SJSA1 (cell line): ENCODE data around the gene DPEP2NB. TPM values are rescaled to one million over a fixed set of nuclear protein-coding genes. Genes with fewer than 3 reads are reported as not detected.
"Not testable (repeated sequence)": the region's sequence is repeated elsewhere in the genome, so short reads cannot be mapped to it uniquely, and the experiment has no call there.

Experiments used
- DNase-seq, 2 experiments: peaks; one replicate each; pipeline ENCODE4 v3.0.0-alpha.2; 2015 to 2020; ENCODE audit warnings: low spot score in 2 of 2, low read depth in 1 of 2
- H3K27ac ChIP-seq: fragments of 250-450 bp; sonication (Bioruptor Pico); 2 replicates; pipeline ENCODE4 v1.5.1; 2020; ENCODE audit warnings: mild to moderate bottlenecking, moderate library complexity
- H3K27me3 ChIP-seq: fragments of 250-450 bp; sonication (Bioruptor Pico); replicated peaks from 2 replicates; pipeline ENCODE4 v1.5.1; 2020; ENCODE audit warnings: mild to moderate bottlenecking, moderate library complexity
- H3K36me3 ChIP-seq: fragments of 250-450 bp; sonication (Bioruptor Pico); 2 replicates; pipeline ENCODE4 v1.5.1; 2020; ENCODE audit warnings: mild to moderate bottlenecking
- H3K4me1 ChIP-seq: fragments of 250-450 bp; sonication (Bioruptor Pico); replicated peaks from 2 replicates; pipeline ENCODE4 v1.6.1; 2021; ENCODE audit warnings: mild to moderate bottlenecking
- H3K4me3 ChIP-seq: fragments of 250-450 bp; sonication (Bioruptor Pico); 2 replicates; pipeline ENCODE4 v1.5.1; 2020; ENCODE audit warnings: mild to moderate bottlenecking
- H3K9me3 ChIP-seq: fragments of 250-450 bp; sonication (Bioruptor Pico); replicated peaks from 2 replicates; pipeline ENCODE4 v1.5.1; 2020; ENCODE audit warnings: mild to moderate bottlenecking
- total RNA-seq: library from RNA; depleted of rRNA; stranded (reverse); fragments of >200 nt; shearing (Covaris generic); gene quantifications from 2 replicates; pipeline ENCODE4 v1.2.3, GENCODE V29; 2014

Gene DPEP2NB
- total RNA-seq, 1 experiment from 2014 or later = not detected

DNA sequence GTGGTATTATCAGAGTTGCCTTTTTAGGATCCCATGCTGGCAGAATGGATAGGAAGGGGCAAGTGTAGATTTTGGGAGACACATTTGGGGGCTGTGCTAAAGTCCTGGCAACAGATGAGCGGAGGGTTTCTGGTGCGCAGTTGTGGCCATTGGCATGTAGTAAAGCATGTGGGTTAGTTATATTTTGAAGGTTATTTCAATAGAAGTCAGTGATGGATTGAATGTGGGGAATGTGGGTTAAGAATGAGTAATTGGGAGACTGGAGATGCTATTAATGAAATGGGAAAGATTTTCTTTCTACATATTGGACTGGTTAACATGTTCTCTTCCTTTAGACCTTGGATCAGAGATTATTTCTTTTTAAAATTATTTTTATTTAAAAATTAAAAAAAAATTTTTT lies 17.4 kb upstream of the DPEP2NB start:
- Histone ChIP-seq H3K4me3 (no peak overlapping the region), H3K36me3 (peaks cover 11% of the 10 kb centered on the region), H3K4me1 (peaks cover 31% of the 10 kb centered on the region), H3K9me3 (no peaks in the 10 kb centered on the region), H3K27ac (no peak overlapping the region), H3K27me3 (no peaks in the 10 kb centered on the region)
- DNase-seq = no peak

GRCh38 chr16:68031951-68032350 lies 16.2 kb upstream of the DPEP2NB start:
- H3K9me3 ChIP-seq = no peaks in the 10 kb centered on the region
- H3K36me3 ChIP-seq = peaks cover 15% of the 10 kb centered on the region
- no peaks in the 10 kb centered on the region for H3K27me3 ChIP-seq
- H3K4me3 ChIP-seq = no peak overlapping the region
- H3K4me1 ChIP-seq = peaks cover 31% of the 10 kb centered on the region
- peak overlapping the region; percentile 79 for H3K27ac ChIP-seq
- no peak for DNase-seq

- H3K27me3 ChIP-seq, H3K9me3 ChIP-seq, H3K4me3 ChIP-seq: not testable (repeated sequence)
- H3K36me3 ChIP-seq = peaks cover 25% of the 10 kb centered on the region
- H3K4me1 ChIP-seq = peaks cover 31% of the 10 kb centered on the region
- H3K27ac ChIP-seq = peak overlapping the region; percentile 79
- peak; percentile 18 to 49 for DNase-seq
These were observed 14.4 kb upstream of the DPEP2NB start for GRCh38 chr16:68030108-68030507.

GRCh38 chr16:68028996-68029395 lies 13.3 kb upstream of the DPEP2NB start:
- H3K9me3 ChIP-seq = no peaks in the 10 kb centered on the region
- H3K36me3 ChIP-seq = peaks cover 25% of the 10 kb centered on the region
- no peak overlapping the region for H3K27ac ChIP-seq
- DNase-seq = no peak
- H3K4me3 ChIP-seq = no peak overlapping the region
- peaks cover 34% of the 10 kb centered on the region for H3K4me1 ChIP-seq
- no peaks in the 10 kb centered on the region for H3K27me3 ChIP-seq

GRCh38 chr16:68022728-68023537 lies 7.2 kb upstream of the DPEP2NB start, which contains the start of the genes DDX28 and DUS2:
DDX28 (minus strand) TSS chr16:68023232; CDS start chr16:68023202, 30 bp downstream.
DUS2 (plus strand) TSS chr16:68023284; CDS start chr16:68038024, 14,740 bp downstream.
- no peaks in the 10 kb centered on the region for H3K27me3 ChIP-seq
- H3K4me3 ChIP-seq = peak within 1 kb of the TSS; percentile 93
- peaks cover 20% of the 10 kb centered on the region for H3K4me1 ChIP-seq
- peak; percentile 91 to 93 for DNase-seq
- H3K36me3 ChIP-seq = peaks cover 41% of the 10 kb centered on the region
- peak within 1 kb of the TSS; percentile 72 for H3K27ac ChIP-seq
- no peaks in the 10 kb centered on the region for H3K9me3 ChIP-seq

DNA sequence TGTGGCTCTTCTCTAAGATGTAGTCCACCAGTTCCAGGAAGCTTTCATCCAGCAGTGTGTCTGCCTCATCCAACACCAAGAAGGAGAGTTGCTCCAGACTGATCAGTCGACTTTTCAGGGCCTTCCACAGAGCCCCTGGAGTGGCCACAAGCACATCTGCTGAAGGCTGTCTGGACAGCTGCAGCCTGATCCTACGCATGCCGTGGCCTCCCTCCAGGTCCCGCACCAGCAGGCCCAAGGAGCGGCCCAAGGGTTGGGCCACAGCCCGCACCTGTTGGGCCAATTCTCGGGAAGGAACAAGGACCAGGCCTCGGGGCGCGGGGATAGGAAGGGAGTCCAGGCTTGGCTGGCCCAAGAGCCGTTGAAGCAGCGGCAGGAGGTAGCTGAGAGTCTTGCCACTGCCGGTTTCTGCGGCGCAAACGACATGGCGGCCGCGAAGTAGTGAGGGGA lies 6.6 kb upstream of the DPEP2NB start:
- peaks cover 20% of the 10 kb centered on the region for H3K4me1 ChIP-seq
- peaks cover 37% of the 10 kb centered on the region for H3K36me3 ChIP-seq
- peak overlapping the region; percentile 72 for H3K27ac ChIP-seq
- H3K9me3 ChIP-seq = no peaks in the 10 kb centered on the region
- H3K4me3 ChIP-seq = peak overlapping the region; percentile 93
- H3K27me3 ChIP-seq = no peaks in the 10 kb centered on the region
- no peak for DNase-seq

DNA sequence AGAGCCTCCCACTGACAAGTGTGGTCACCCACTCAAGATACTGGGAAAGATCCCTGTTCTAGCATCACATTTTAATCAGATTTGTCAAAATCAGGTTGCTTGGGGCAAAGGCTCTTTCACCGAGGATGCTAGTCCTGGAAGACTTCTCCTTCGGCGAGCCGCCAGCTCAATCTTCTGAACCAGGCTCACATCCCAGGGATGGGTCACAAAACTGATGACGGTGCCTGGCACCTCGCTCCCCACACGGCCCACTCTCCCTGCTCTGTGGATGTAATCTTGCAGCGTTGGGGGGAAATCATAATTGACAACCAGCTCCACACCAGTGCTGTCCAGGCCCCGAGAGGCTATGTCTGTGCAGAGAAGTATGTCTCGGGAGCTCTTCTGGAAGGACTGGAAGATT lies 5.8 kb upstream of the DPEP2NB start:
- Histone ChIP-seq H3K4me1 (peaks cover 22% of the 10 kb centered on the region), H3K27me3 (no peaks in the 10 kb centered on the region), H3K9me3 (no peaks in the 10 kb centered on the region), H3K27ac (no peak overlapping the region), H3K4me3 (no peak overlapping the region), H3K36me3 (peaks cover 36% of the 10 kb centered on the region)
- DNase-seq = no peak

GRCh38 chr16:68019167-68019680 lies 3.5 kb upstream of the DPEP2NB start:
- no peak for DNase-seq
- peaks cover 22% of the 10 kb centered on the region for H3K4me1 ChIP-seq
- H3K27me3 ChIP-seq = no peaks in the 10 kb centered on the region
- no peak overlapping the region for H3K27ac ChIP-seq
- peaks cover 27% of the 10 kb centered on the region for H3K36me3 ChIP-seq
- no peaks in the 10 kb centered on the region for H3K9me3 ChIP-seq
- no peak overlapping the region for H3K4me3 ChIP-seq

- Histone ChIP-seq H3K4me3 (no peak overlapping the region), H3K27me3 (no peaks in the 10 kb centered on the region), H3K9me3 (no peaks in the 10 kb centered on the region), H3K27ac (no peak overlapping the region), H3K4me1 (peaks cover 4% of the 10 kb centered on the region; the same call in 1 of the 2 replicates), H3K36me3 (no peaks in the 10 kb centered on the region)
- DNase-seq = no peak
These were observed 2.3 kb downstream of the DPEP2NB start for GRCh38 chr16:68013440-68013839.

GRCh38 chr16:68009872-68010271 lies 5.8 kb downstream of the DPEP2NB start:
- H3K27ac ChIP-seq, H3K36me3 ChIP-seq, DNase-seq, H3K4me3 ChIP-seq, H3K27me3 ChIP-seq, H3K4me1 ChIP-seq, H3K9me3 ChIP-seq: not testable (repeated sequence)

- H3K4me1 ChIP-seq = no peaks in the 10 kb centered on the region
- no peak overlapping the region for H3K4me3 ChIP-seq
- H3K27ac ChIP-seq = no peak overlapping the region
- H3K9me3 ChIP-seq = no peaks in the 10 kb centered on the region
- DNase-seq = no peak
- no peaks in the 10 kb centered on the region for H3K36me3 ChIP-seq
- H3K27me3 ChIP-seq = no peaks in the 10 kb centered on the region
These were observed 6.5 kb downstream of the DPEP2NB start for GRCh38 chr16:68009157-68009735.

DNA sequence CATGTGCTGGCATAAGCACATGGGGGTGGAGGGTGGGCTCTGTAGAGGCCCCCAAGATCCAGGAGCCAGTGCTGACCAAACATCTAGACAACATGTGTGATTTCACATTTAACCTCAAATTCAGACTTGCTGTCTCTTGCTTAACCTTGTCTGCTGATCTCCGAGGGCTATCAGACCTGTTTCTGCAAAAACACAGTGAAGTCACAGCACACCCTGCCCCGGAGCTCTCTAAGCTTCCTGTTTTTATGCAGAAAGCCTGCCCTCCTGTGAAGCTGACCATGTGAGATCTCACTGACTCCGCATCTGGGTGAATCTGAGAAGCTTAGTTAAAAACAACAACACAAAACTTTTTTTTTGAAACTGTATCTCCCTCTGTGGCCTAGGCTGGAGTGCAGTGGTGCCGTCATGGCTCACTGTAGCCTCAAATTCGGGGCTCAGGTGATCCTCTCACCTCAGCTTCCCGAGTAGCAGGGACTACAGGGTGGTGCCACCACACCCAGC lies 9.9 kb downstream of the DPEP2NB start:
- no peak overlapping the region for H3K4me3 ChIP-seq
- H3K27me3 ChIP-seq = no peaks in the 10 kb centered on the region
- H3K4me1 ChIP-seq = no peaks in the 10 kb centered on the region; the same call in 1 of the 2 replicates
- H3K9me3 ChIP-seq = no peaks in the 10 kb centered on the region
- no peaks in the 10 kb centered on the region for H3K36me3 ChIP-seq
- DNase-seq = no peak
- H3K27ac ChIP-seq = no peak overlapping the region

DNA sequence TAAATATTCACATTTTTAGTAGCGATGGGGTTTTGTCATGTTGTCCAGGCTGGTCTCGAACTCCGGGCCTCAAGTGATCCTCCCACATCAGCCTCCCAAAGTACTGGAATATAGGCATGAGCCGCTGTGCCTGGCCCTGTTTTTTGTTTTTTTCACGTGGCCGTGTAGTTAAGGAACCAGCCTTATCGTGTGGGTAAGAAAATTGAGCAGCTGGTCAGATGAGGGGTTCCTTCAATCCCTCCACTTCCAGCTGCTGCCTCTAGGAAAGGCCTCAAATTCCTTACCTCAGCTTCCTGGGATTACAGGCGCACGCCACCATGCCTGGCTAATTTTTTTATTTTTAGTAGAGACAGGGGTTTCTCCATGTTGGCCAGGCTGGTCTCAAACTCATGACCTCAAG lies 10.5 kb downstream of the DPEP2NB start:
- Histone ChIP-seq H3K36me3 (no peaks in the 10 kb centered on the region), H3K9me3 (no peaks in the 10 kb centered on the region), H3K4me1 (peaks cover 6% of the 10 kb centered on the region), H3K4me3 (no peak overlapping the region), H3K27ac (no peak overlapping the region), H3K27me3 (no peaks in the 10 kb centered on the region)
- DNase-seq = no peak

- peaks cover 9% of the 10 kb centered on the region for H3K4me1 ChIP-seq
- H3K4me3 ChIP-seq = no peak overlapping the region
- no peak overlapping the region for H3K27ac ChIP-seq
- no peaks in the 10 kb centered on the region for H3K27me3 ChIP-seq
- H3K36me3 ChIP-seq = no peaks in the 10 kb centered on the region
- H3K9me3 ChIP-seq = no peaks in the 10 kb centered on the region
- DNase-seq = no peak
These were observed 12.7 kb downstream of the DPEP2NB start for GRCh38 chr16:68003031-68003430.
